ENCODE data around the gene PKN1.

The PKN1 gene

GRCh38 chr19:14515501-14516047, 82.5 kb downstream of the PKN1 start:
- DNase-seq (ENCODE audit: low read depth) = no peak

GRCh38 chr19:14516048-14516534, 83.0 kb downstream of the PKN1 start:
- DNase-seq (ENCODE audit: low read depth) = no peak

DNA sequence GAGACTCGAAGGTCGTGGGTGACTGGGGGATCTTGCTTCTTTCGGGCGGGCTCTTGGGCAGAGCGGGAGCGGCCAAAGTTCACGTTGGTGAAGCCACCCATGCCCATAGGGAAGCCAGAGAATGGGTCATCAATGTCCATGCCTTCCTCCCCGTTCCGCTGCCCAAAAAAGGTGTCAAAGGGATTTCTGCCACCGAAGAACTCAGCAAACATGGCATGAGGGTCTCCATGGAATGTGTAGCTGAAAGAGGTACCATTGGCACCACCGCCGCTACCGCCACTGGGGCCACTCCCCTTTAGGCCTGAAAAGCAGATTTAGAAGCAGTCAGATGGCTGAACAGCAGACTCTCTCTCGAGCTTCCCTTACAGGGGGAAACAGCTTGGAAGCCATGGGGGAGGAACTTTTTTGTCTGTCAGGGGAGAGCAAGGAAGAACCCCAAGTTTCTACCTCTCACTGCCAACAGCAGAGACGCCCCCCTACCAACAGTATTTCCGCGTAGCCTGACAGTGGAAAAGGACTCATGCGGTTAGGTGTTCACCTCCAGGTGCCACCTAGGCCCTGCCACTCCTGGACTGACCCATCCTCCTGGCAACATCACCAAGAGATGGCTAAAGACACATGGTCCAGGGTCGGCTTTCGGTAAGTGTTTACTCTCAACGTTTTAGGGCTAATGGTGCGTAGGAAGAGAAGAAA, 83.8 kb downstream of the PKN1 start:
- no peak for DNase-seq (ENCODE audit: low read depth)

- peak; percentile 49 for DNase-seq (ENCODE audit: low read depth)
Measured at GRCh38 chr19:14517446-14517839, 84.3 kb downstream of the PKN1 start.

GRCh38 chr19:14517840-14518505, 84.9 kb downstream of the PKN1 start, which contains the start of gene DNAJB1:
DNAJB1 (minus strand) TSS chr19:14518397; CDS start chr19:14518349, 48 bp downstream.
- peak; percentile 82 for DNase-seq (ENCODE audit: low read depth)

DNA sequence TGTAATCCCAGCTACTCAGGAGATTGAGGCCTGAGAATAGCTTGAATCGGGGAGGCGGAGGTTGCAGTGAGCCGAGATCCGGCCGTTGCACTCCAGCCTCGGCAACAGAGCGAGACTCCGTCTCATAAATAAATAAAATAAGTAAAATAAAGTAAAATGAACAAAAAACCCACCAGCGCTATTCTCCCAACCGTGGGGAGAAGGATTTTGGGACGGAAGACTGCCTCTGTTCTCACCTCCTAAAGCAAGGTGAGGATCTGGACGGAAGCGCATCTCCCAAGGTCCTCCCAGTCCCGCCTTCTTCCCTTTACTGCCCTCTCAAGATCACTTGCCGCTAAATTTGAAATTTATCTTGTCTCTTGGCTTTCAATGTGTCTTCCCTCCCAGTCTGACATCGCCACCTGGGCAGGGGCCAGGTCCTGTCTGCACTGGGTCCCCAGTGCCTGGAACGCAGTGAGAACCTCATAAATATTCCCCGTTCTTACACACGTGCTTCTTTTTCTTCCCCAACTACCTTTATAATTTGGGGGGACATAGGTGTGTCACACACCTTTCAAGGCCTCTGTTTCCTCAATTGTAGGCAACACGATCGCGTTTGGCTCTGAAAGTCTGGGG, 86.2 kb downstream of the PKN1 start:
- DNase-seq (ENCODE audit: low read depth) = no peak

GRCh38 chr19:14519860-14520407, 86.8 kb downstream of the PKN1 start:
- peak; percentile 97 for DNase-seq (ENCODE audit: low read depth)

GRCh38 chr19:14520543-14520942, 87.4 kb downstream of the PKN1 start:
- DNase-seq (ENCODE audit: low read depth) = no peak
